Medulla oblongata (tissue), 1 donor: ENCODE data around the gene ULBP2.

Experiments used
- DNase-seq: peaks from one replicate; pipeline ENCODE4 v3.0.0-alpha.2; 2015; ENCODE audit errors: extremely low spot score

ULBP2 gene, protein sequence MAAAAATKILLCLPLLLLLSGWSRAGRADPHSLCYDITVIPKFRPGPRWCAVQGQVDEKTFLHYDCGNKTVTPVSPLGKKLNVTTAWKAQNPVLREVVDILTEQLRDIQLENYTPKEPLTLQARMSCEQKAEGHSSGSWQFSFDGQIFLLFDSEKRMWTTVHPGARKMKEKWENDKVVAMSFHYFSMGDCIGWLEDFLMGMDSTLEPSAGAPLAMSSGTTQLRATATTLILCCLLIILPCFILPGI

DNA sequence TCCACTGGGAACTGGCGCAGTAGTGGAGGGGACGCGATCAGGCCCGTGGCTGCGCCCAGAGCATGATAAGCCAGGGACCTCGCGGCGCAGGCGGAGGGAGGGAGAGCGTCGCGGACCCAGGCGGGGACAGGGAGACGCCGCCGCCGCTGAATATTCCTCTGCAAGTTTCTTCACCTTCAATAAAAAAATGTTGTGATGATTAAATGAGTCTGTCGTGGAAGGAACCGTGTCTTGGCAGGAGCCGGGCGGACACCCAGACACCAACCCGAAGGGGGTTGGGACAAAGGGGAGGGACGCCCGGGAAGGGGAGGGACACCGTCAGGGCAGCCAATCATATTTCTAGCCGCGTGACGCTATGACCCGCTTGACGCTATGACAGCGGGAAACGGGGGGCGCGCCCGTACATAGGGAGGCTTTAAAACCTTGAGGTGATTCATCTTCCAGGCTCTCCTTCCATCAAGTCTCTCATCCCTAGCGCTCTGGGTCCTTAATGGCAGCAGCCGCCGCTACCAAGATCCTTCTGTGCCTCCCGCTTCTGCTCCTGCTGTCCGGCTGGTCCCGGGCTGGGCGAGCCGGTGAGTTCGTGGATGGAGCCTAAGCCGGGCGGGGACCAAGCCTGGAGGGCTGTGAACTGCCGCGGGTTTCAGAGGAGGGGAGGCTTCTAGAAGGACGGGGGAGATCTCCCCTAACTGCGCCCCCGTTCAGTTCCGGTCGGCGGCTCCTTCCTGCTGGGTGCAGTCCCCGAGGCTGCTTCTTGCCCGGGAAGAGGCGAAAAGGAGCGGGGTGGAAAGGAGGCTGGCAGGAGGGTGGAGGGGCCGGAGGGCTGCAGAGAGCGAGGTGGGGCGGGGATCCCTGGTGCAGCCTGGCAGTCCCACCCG, at the start of gene ULBP2:
TSS of gene ULBP2 (plus strand) at position 432 of the 878 bp plus-strand sequence. CDS start at position 491, 59 bp downstream.
- peak; percentile 87 for DNase-seq

DNA sequence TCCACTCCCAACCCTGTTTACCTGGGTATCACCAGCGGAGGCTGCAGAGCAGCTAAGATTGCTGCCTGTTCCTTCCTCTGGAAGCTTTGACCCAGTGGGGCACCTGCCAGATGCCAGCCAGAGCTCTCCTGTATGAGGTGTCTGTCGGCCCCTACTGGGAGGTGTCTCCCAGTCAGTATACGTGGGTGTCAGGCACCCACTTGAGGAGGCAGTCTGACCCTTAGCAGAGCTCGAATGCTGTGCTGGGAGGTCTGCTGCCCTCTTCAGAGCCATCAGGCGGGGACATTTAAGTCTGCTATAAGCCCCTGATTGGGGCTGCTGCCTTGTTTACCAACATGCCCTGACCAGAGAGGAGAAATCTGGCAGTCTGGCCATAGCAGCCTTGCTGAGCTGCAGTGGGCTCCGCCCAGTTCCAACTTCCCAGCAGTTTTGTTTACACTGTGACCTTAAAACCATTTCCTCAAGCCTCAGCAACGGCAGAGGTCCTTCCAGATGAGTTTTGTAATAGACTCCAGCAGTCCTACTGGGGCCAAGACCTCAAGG, 46.7 kb upstream of the ULBP2 start:
- peak; percentile 2 for DNase-seq

DNA sequence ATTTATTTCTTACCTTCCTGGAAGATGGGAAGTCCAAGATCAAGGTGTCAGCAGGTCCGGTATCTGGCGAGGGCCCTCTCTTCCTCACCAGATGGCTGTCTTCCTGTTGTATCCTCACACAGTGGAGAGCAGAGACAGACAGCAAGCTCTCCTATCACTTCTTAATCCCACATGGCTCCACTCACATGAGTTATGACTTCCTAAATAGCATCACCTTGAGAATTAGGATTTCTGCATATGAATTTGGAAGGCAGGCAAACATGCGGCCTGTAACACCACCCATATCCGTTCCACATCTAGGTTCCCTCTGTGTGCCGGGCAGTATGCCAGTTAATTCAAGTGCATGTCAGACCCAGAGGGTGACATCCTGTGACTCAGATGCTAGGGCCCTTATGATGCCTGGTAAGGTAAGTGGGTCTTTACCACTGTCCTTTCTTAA, 46.0 kb upstream of the ULBP2 start:
- DNase-seq = no peak

DNA sequence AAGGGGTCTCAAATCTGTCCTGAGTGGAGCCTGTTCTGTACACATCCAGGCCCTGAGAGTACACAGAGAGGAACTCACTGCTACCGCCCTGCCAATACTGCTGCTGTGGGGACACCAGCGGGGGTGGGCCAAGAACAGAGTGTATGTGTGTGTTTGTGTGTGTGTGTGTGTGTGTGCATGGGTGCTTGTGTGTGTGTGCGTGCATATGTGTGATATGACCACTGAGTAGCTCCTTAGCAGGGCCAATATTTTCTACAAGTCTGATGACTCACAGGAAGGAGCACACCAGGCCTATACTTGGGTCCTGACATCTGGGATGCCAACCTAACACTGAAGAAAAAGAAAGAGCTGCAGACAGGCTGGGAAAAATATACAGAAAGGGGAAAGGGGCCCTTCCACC, 45.3 kb upstream of the ULBP2 start:
- DNase-seq = no peak

DNA sequence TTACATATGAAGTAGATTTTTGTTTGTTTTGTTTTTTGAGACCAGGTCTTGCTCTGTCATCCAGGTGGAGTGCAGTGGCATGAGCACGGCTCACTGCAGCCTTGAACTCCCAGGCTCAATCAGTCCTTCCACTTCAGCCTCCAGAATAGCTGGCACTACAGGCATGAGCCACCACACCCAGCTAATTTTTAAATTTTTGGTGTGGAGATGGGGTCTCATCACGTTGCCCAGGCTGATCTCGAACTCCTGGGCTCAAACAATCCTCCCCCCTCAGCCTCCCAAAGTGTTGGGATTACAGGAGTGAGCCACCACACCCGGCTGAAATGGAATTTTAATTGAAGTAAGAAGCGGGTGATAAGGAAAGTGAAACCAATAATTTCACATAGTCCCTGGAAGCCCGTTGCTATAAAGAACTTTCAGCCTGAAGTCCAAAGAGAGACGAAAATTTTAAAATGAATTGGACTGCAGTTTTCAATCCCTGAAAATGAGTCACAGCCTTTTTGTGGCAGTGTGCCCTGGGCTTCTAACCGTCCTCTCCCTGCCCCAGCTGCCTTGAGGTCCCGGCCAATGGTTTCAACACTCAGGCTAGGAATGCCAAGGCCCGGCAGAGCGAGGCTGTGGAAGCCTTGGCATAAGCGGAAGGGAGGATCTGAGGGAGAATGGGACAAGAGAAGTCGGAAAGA, 44.7 kb upstream of the ULBP2 start:
- peak; percentile 74 for DNase-seq

DNA sequence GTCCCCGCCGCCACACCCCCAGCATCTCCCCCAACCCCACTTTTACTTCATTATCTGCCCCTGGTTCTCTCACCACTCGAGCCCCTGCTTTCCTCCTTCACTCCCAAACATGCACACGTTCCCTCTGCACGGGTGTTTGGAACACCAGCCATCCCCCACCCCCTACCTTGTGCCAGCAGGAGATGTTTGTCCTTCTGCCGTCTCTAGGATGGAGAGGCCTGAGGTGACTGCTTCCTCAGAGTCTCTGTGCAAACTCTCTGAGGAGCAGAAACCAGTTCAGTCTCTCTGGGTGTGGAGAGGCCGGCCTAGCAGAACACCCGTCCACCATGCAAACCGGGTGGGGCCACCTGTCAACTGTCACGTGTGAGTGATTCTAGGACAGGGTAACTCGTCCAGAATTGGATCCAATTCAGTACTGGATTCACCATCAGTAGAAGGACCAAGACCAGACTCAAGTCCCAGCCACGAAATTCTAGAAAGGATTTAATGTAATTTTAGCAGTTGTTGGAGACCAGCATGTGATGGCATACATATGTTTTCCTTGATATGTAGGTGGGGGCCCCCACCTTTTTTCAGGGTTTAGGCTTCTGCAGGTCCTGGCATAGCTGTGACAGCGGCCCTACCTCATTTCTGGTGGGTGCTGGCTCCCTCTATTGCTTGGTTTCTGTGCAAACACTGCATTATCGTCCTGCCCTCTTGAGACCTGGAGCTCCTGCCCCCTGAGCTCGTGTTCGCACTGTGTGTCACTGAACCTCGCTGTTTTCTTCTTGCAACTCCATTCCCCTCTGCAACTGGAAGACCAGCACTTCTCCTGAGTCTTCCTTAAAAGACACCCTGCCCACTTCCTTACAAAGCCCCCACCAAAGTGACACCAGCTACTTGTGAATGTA, 43.7 kb upstream of the ULBP2 start, which contains the start of gene RAET1E:
TSS of gene RAET1E (minus strand) at position 259 of the 890 bp plus-strand sequence. CDS start 7,212 bp downstream, outside the sequence.
- no peak for DNase-seq

DNA sequence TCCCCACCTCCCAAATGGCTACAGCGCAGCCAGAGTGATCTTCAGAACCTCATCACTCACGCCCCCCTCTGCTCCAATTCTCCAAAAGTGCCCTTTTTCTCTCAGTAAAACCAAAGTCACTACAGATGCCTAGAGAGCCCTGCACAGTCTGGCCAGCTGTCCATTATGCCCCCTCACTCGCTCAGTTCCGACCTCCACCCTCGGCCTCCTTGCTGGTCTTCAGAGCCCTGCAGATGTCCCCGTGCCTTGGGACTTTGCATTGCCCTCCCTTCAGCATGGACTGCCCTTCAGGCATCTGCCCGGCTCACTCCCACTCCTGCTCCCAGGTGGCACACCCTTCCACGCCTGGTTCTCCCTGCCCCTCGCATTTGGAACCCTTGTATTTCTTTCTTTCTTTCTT, 42.8 kb upstream of the ULBP2 start:
- DNase-seq = no peak

DNA sequence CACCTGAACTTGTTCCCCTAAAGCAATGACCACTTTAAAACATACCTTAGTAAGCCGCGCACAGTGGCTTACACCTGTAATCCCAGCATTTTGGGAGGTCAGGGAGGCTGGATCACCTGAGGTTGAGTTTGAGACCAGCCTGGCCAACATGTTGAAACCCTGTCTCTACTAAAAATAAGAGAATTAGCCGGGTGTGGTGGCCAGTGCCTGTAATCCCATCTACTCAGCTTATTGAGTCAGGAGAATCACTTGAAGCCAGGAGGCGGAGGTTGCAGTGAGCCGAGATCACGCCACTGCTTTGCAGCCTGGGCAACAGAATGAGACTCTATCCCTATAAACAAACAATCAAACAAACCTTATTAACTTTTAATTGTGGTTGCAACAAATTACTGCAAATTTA, 42.3 kb upstream of the ULBP2 start:
- no peak for DNase-seq

DNA sequence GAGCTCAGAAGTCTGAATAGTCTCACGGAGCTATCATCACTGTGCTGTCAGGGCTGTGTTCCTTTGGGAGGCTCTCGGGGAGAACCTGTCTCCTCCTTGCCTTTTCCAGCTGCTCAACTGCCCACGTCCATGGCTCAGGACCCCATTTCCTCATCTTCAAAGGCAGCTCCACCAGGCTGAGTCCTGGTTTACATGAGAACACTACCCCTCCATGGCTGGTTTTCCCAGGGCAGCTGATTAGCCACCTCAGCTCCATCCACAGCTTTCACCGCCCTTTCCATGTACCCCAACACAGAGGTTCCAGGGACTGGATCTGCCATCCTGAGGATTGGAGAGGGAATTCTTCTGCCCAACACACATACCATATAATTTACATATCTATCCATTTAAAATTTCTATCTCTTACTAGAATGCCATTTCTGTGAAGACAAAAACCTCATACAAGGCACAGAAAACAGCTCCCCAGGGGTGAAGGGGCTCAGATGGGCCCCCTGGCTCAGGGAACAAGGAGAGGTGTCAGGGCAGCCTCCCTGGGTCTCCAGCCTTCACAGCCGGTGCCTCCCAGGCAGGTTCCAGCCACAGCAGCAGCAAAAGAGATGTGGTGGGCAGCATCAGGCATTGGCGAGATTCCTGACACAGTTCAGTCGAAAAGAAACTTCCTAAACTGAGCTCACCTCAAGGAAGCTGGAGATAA, 41.7 kb upstream of the ULBP2 start:
- no peak for DNase-seq

DNA sequence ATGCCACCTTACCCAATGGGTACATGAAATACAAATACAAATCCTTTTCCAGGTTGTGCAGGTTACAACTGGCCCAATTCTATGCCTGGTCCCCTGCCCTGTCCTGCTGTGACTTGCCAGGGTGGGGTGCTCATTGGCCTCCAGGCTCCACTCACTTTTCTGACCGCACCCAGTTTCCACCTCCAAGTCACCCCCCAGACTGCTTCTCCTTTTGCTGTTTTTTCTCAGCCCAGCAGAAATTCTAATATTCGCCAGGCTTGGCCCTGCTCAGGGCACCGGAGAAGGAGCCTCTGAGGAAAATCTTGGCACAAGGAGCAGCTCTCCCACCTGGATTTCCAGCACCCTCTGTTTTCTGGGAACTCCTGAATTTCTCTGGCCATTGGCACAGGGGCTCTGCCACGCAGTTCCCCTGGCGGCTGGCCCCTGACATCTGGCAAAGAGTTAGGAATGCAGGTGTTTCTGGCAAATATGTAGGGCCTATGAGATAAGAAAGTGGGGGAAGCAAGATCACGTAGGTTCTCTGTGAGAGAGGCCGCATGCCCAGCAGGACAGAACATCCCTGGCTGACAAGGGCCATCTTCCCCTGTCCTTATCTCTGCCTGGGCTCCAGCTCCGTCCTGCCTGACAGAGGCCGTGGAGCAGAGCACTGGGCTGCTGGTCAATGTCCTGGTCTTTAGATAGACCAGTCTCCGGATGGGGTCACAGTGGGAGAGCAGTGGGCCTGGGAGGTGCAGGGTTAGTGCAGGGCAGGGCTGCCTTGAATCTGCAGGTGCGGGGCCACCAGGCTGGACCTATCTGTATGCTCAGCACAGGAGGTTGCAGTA, 41.0 kb upstream of the ULBP2 start:
- DNase-seq = no peak

DNA sequence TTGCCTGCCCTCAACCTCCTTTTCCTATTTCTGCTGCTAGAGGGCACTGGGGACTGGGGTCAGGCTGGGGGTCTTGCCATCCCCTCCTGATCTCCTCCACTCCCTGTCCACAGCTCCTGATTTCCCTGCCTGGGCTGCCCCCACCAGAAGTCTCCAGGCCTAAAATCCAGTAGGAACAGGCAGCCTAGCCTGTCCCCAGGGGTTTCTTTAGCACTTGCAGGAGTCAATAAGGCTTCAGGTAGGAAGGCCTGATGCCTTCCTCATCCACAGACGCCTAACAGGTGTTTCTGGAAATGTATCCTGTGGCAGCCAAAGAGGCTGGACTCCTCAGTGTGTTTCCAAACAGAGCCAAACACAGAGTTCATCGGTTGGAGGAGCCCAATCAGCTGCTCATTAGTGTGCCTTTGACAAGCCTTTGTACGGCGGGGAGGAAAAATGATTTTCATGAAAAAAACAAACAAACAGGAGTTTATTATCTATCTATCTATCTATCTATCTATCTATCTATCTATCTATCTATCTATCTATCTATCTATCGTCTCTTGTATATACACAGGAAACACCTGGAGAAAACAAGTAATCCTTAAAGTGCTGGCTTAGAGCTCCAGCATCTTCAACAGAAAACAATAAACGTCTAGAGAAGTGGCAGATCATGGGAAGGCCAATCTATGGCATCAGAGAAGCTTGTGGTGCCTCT, 40.2 kb upstream of the ULBP2 start:
- no peak for DNase-seq

DNA sequence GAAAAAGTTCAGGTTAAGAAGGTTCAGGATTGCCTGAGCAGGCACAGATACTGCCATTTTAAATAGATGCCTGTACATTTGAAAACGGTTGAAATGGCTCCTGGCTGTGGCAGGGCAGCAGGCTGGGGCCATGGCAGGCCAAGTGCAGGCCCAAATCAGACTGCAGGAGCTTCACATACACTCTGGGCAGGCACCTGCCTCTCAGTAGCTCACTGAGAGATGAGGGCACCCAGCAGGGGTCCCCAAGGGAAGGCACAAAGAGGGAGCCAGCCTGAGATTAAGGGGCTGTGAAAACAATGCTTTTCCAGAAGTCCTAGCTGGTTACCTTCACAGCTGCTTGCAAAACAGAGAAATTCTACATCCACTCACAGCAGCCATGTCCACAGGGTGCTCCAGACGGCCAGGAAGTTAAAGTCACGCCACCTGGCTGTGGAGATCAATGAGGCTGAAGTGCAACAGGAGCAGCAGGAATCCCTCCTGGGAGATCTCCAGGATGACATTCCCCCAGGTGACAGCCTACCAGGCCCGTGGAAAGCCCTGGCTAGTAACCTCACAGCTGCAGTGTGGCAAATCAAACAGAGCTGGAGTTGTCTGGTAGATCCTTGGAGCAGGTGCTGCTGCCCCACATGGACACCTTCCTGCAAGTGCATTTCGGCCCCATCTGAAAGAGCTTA, 37.7 kb upstream of the ULBP2 start:
- DNase-seq = no peak

DNA sequence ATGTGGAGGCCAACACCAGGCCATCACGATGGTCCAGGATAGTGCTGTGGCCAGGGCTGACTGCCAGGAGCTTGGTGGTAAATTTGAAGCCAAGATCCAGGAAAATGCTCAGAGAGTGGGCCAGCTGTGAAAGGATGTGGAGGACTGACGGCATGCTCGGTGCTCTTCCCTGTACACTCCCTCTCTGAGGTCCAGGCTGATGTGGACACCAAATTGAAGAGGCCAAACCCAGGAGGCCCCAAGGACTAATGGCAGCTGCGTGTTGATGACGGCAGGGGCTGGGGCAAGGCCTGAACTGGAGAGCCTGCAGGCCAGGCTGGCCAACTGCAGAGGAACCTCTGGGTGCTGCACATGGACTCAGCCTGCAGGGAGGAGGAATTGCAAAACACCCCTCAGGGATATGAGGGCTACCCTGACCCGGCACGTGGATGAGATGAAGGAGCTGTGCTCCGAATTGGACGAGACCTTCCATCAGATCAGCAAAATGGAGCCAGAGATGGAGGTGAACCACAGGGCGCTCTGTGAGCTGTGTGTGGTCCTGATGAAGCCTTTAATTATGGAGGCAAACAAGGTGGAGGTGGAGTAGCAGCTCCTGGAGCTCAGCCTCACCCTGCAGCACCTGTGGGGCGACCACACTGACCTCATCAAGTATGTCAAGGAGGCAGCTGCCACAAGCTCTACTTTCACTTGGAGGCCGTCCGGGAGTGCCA, 37.0 kb upstream of the ULBP2 start:
- DNase-seq = no peak

DNA sequence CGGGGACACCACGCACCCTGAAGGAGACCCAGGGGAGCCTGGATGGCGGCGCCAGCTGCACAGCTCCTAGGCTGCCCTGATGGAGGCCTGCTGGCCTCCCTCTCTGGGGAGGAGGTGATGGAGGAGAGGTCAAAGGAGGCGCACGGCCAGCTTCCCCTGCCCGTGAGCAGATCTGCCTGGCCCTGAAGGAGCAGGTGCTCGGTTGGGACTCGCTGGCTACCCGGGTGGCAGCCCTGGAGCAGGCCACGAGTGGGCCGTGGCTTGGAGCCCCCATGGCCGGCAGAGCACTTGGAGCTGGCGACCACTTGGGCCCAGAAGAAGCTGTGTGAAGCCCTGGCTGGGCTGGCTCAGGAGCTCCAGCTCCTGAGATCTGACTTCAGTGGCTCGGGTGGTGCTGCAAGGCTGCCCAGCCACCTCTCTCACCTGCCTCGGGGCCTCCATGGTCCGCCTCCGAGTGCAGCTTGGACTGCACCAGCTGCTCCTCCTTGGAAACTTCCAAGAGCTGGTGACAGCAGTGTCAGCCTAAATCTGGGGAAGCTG, 36.4 kb upstream of the ULBP2 start:
- no peak for DNase-seq

DNA sequence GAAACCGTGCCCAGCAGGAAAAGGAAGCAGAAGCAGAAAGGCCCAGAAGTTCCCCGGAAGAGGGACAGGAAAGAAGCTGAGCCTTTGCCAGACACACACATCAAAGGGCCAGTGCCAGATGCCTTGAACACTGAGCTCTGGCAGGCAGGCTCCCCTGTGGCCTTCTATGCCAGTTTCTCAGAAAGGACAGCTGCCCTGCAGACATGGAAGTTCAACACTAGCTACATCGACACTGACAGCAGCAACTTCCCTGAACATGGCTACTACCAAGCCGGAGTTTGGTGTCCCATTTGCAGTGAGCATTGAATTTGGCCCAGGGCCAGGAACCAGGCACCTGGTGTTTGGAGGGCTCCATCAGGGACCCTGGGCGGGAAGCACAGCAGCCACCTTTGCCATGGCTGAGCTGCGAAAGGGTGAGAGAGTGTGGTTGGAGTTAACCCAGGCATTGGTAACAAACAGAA, 35.9 kb upstream of the ULBP2 start:
- DNase-seq = no peak

DNA sequence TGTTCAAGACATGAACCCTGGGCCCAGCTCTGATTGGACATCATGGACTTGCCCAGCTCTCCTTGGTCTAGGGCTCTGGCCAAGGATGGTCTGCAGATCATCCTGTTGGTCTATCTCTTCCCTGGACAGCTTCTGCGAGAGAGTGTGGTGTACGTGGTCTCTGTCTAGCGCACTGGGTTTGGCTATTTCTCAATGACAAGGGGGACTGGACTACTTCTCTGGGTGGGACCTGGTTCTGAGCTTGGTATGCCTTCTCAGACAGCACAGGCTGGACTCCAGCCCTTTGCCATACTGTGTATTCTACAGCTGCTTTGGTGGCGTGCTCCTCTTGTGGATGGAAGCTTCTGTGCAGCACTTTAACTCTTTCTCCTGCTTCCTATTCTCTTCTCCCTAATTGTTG, 35.4 kb upstream of the ULBP2 start:
- no peak for DNase-seq

DNA sequence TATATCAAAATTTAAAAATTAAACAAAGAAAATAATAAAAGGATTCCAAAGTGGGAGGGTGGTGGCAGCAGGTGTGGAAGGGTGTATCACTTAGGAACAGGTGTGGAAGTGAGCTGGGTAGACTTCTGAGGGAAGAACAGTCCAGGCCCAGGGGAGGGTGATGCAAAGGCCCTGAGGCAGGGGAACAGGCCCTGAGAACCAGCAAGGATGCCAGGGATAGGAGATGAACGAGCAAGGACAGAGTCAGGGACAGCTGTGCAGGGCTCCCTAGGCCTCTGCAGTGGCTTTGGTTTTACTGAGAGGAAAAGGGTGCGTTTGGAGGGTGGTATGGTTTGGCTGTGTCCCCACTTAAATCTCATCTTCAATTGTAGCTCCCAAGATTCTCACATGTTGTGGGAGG, 34.5 kb upstream of the ULBP2 start:
- no peak for DNase-seq
